HG03060 (cell line): Measurements from ENCODE around the gene AKT1.
"Not testable (repeated sequence)": the region's sequence is repeated elsewhere in the genome, so short reads cannot be mapped to it uniquely, and the experiment has no call there.

Experiments used
- ATAC-seq: cut with Tn5 transposase; IDR thresholded peaks from one replicate; pipeline ENCODE4 v1.9.1; 2021; ENCODE audit warnings: low read depth, moderate number of reproducible peaks; ENCODE audit not compliant: unreplicated experiment

AKT1 gene

DNA sequence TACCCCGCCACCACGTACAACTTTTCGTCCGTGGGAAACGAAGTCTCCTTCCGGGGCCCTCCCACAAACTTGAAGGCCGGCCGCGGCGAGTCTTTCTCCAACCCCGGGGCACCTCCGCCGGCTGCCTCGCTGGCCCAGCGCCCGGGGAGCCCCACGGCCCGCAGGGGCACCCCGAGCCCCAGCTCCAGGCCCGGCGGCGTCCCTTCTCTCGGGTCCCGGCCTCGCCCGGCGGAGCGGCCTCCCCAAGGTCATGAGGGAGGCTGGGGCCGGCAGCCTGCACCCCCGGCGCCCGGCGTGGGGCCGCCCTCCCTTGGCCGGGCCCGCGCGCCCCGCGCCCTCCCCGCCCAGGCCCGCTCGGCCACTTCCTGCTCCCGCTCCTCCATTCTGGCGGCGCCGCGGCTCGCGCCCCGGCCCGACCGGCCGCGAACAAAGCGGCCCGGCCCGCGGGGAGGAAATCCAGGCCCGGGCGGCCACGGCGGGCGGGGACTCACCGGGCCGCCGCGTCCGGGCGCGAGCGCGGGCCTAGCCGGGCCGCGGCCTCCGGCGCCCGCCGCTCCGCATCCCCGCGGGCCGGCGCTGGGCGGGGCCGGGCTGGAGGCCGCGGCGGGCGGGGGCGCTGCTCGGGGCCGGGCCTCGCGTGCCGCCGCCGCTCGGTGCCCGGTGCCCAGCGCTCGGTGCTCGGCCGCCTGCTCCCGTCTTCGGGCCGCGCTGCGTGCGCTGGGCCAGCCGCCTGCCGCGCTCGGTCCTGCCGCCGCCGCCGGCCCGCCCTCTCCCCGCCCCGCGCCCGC is at the start of gene AKT1:
Gene AKT1 (minus strand): TSS at position 756 of the 788 bp plus-strand sequence. CDS start 3,105 bp downstream, outside the sequence.
- no peak for ATAC-seq

DNA sequence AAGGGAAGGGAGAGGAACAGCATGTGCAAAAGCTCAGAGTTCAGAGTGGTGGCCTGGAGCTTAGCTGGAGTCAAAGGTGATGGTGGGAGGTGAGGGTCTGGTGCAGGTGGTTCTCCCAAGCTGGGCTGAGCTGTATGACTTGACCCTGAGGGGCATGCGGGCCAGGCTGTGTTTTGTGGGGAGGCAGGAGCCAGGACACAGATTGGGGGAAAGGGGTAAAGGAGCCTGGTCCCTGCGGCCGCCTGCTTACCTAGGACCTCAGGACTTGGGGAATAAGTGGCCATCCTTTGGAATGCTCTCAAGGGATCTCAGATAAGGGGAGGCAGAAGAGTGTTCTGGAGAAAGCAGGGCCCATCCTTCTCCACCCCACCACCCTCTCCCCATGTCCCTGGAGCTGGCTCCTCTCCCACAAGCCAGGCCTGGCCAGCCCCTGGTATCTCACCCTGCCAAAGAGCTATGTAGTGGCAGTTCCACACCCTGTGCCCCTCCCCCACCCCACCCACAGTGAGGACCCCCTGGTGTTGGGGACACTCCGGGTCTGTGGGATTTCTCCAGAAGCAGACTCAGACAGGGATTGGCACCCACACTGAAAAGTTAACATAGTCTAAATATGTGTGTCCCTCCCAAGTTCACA is 49.6 kb upstream of the AKT1 start:
- no peak for ATAC-seq

DNA sequence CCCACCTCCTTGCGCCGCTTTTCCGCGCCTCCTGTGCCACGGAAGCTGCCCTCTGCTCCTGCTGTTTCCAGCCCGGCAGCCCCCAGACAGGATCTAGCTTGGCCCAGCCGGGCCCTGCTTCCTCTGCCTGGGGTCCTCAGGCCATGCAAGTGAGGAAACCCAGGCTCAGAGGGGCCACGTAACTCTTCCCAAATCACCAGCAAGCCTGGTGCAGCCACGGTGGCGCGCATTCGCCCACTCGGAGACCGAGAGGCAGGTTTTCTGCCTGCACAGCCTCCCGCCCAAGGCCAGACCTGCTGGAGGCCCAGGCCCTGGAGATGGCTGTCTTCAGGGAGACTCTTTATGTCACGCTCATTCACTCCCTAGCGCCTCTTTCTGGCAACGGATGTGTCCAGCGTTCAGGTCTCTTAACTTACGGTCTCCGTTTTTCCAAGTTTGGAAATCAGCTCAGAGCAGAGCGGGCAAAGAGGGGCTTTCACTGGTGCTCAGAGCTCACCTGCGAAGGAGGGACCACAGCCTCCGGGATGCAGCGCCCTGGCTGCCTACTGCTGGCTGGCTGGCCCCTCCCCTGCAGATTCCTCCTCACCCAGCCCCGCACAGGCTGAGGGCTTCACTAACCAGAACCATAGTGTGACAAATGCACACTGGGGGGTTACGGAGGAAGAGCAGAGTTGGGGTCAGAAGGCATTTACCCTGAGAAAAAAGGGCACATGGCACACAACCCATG is 48.9 kb upstream of the AKT1 start:
- ATAC-seq: no peak

GRCh38 chr14:104843442-104844305 is 48.1 kb upstream of the AKT1 start:
- ATAC-seq: no peak

DNA sequence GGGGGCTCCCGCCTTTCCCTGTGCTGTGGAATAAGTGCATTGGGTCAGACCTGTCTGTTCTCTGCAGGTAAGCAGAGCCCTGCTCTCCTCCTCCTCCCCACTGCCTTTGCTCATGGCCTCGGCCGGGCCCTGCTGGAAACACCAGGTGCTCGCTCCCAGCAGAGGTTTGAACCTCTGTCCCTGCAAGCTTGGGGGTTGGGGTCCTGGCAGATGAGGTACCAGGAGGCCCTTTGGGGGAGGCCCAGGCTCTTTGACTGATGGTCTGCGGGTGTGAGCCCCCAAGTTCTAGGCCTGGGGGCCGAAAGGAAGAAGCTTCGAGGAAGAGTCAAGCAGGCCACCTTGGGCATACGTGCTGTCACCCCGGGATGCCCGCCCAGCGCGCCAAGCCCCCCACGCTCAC is 47.5 kb upstream of the AKT1 start:
- ATAC-seq: no peak

- no peak for ATAC-seq
Measured at GRCh38 chr14:104841730-104842129, 46.2 kb upstream of the AKT1 start.

GRCh38 chr14:104836171-104836935 is 40.8 kb upstream of the AKT1 start:
- ATAC-seq: not testable (repeated sequence)

DNA sequence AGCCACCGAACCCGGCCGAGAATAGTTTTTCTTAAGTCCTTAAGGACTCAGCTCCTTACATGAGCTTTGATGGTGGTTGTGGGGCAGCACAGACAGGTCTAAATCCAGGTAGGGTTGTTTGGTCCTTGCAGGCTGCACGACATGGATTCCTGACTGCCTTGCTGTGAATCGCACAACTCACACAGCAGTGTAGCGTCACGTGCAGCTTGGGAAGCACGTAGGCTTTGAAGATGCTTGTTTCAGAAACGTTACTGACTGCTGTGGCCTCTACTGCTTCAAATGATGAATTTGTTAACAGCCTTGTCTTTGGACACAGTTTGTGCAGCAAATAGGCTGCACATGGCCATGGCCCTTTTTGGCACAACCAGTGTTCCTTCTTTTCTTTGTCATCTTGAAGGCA is 35.2 kb upstream of the AKT1 start:
- no peak for ATAC-seq

DNA sequence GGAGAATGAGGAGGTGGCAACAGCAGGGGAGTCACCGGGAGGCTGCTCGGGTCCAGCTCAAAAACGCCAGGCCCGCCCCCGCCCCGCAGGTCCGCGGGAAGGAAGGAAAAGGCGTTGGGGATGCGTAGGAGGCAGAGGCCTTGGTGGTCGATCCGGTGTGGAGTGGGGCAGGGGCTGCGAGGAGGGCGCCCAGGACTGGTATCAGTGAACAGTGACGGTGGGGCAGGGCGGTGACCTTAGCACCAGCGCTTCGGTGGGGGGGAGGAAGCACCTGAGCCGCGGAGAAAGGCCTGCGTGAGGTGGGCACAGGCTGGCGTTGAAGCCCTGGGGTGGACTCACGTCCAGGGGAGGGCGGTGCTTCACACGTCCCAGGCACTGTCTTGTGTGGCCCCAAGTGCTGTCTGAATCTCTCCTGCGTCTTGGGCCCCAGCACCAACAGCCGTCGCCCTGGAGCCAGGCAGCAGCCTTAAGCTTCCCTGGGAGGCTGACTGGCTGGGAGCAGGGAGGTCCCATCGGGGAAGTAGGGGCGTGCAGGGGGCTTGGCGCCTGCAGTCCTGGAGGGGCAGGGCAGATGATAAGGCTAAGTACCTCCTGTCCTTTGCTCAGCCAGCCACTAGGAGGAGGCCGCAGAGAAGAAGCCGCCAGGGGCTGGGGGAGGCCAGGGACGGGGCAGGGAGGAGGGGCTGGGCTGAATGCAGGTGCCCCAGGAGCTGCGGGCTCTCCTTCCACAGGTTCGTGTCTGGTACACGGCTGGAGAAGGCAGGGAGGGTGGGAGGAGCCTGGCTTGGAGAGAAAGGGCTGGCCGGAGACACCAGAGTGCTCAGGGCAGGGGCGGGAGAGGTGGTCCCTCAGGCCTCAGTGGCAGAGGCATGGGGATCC is 31.9 kb upstream of the AKT1 start:
- no peak for ATAC-seq

- ATAC-seq: no peak
Measured at GRCh38 chr14:104826861-104827176, 31.3 kb upstream of the AKT1 start.

- ATAC-seq: no peak
Measured at GRCh38 chr14:104826189-104826860, 30.8 kb upstream of the AKT1 start.

DNA sequence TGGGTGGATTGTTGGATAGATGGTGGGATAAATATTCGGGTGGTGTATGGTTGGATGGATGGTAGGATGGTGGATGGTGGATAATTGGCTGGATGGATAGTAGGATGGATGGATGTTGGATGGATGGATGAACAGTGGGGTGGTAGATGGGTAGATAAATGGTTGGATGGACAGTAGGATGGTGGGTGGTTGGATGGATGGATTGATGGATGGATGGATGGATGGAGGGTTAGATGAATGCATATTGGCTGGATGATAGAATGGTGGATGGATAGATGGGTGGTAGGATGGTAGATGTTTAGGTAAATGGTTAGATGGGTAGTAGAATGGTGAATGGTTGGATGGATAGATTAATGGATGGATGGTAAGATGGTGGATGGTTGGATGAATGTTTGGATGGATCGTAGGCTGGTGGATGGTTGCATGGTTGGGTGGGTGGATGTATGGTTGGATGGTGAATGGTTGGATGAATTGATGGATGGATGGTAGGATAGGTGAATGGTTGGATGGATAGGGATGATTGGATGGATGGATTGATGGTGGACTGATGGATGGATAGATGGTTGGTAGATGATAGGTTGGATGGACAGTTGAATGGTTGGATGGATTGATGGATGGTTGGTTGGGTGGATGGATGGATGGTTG is 28.9 kb upstream of the AKT1 start:
- ATAC-seq: no peak

DNA sequence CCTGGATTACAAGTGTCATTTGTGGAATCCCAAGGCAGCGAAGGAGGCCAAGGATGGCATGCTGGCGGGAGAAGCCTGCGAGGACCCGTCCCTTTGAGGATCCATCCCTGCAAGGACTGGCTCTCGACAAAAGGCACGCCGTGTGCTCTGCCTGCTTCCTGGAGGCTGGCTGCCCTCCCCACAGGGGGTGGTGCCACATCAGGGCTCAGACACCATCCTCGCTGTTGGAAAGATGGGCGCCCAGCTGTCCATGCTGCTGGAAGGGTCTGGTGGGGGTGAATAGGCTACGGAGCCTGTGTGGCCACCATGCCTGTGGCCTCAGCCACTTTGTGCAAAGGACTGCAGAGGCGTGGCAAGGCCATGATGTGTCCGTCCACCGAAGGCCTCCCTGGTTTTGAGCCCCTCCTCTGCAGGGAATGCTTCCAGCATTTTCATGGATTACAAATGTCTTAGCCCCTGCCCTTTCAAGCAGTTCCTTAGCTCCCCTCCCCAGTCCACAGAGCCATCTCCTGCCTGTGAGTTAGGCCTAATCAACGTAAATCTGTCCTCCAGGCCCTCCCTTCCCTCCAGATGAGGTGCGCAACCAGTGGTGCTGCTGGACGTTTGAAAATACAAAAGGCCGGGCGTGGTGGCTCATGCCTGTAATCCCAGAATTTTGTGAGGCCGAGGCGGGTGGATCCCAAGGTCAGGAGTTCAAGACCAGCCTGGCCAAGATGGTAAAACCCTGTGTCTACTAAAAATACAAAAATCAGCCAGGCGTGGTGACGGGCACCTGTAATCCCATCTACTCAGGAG is 27.5 kb upstream of the AKT1 start:
- ATAC-seq: no peak

- no peak for ATAC-seq
Measured at GRCh38 chr14:104821971-104822608, 26.5 kb upstream of the AKT1 start.

DNA sequence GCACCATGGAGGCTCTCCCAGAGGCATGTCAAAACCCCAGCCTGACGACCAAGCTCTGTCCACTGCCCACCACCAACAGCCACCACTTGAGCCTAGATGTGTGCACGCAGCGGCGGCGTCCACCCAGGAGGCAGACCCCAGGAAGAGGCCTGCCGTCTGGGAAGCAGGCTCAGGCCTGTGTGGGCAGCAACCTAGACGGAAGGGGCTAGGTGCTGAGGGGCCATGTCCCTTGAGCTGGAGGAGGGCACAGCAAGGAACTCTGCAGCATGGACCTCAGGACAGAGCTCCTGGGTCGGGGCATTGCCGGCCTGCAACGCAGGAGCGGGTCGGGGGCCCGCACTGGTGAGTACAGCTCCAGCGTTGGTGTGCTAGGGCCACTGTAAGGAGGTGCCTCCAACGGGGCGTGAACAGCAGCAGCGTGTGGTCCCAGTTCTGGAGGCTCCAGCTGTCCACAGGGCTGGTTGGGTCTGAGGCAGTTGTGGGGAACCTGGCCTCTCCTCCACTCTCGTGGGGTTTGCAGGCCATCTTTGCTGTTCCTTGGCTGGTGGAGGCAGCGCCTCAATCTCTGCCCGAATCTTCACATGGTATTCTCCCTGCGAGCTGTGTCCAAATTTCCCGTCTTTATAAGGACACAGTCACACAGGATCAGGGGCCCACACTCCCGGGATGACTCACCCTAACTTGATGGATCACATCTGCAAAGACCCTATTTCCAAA is 25.8 kb upstream of the AKT1 start:
- no peak for ATAC-seq

DNA sequence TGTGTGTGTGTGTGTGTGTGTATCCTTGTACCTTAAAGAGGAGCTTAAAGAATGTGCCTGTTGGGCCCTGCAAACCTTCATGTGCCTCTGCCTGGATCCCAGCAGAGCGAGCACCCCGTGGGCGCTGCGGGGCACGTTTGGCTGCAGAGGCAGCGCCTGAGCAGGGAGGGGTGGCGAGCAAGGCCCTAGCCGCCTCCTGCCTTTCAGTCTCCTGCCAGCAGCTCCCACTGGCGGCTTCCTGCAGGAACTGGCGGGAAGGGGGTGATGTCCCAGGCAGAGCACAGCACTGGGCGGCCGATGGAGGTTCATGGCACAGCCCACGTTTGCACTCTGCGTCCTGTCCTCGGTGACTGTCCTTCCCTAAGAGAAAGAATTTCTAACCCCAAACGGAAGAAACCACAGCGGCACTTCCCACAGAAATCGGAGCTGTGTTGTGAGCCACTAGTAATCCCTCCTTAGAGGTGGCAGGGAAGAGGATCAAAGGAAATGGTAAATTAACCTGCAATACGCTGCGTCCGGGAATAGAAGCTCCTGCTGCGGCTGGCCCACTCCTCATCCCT is 25.2 kb upstream of the AKT1 start:
- no peak for ATAC-seq
